ENCODE measurements around the gene PLIN5.
A peak's percentile ranks its signal among the peaks of the same experiment; 100 is the strongest.
"Not testable (repeated sequence)": the region's sequence is repeated elsewhere in the genome, so short reads cannot be mapped to it uniquely, and the experiment has no call there.

PLIN5 gene

GRCh38 chr19:4568886-4569285 lies 33.9 kb upstream of the PLIN5 start:
- DNase-seq (ENCODE audit: low read depth) = no peak

GRCh38 chr19:4567584-4568071 lies 32.6 kb upstream of the PLIN5 start:
- peak; percentile 59 for DNase-seq (ENCODE audit: low read depth)

GRCh38 chr19:4566402-4567051 lies 31.5 kb upstream of the PLIN5 start:
- DNase-seq (ENCODE audit: low read depth) = no peak

- DNase-seq (ENCODE audit: low read depth) = not testable (repeated sequence)
Measured at GRCh38 chr19:4563562-4563961, 28.5 kb upstream of the PLIN5 start.

DNA sequence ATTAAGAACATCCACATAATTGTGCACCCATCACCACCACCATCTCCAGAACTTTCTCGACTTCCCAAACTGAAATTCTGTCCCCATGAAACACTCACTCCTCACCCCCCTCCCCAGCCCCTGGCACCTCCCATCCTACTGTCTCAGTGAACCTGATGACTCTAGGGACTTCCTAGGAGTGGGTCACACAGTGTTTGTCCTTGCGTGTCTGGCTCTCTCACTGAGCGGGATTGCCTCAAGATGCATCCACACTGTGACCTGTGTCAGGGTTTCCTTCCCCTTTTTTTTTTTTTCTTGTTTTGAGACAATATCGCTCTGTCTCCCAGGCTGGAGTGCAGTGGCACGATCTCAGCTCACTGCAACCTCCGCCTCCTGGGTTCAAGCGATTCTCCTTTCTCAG lies 27.1 kb upstream of the PLIN5 start:
- DNase-seq (ENCODE audit: low read depth) = not testable (repeated sequence)

GRCh38 chr19:4559569-4559968 lies 24.5 kb upstream of the PLIN5 start, which contains the start of gene SEMA6B:
Gene SEMA6B, minus strand, starts transcription at chr19:4559684. Its CDS starts 1,227 bp downstream, at chr19:4558457.
- no peak for DNase-seq (ENCODE audit: low read depth)

DNA sequence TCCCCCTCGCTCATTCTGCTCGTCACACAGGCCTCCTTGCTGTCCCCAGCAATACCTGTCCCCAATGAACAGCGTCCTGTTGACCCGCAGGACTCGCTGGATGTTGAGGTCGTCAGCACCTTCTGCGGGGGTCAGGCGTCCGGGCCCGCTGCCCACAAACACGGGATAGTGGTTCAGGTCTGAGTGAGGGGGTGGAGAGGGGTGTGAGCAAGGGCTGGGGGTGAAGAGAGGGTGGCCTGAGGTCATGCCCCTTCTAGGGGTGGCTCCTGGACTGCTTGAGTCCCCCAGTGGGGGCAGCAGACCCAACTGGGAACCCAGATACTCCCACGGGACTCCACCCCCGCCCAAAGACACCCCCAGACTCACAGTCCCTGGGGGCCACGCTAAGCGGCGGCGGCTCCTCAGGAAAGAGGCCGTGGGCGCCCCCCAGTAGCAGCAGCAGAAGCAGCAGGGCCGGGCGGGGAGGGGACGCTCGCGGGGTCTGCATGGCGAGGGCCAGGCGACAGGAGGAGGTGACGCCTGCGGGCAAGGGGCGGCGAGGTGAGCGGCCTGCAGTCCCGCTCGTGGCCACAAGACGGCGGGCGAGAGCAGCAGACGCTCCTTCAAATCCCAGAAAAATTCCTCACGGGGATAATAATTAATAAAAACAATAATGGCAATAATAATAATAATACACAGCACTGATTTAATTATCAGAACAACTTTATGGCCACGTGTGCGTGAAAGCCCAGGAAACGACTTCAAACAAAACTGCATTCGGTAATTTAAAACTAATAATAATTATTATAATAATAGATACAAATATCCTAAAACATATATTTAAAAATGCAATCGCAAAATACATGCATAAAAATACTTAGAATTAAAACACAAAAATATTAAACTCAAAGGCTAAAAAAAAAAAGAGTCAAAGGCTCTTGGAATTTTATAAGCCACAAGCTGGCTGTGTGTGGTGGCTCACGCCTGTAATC lies 23.2 kb upstream of the PLIN5 start:
- DNase-seq (ENCODE audit: low read depth) = no peak

- DNase-seq (ENCODE audit: low read depth) = no peak
Measured at GRCh38 chr19:4557144-4557970, 22.3 kb upstream of the PLIN5 start.

GRCh38 chr19:4556597-4557127 lies 21.6 kb upstream of the PLIN5 start:
- peak; percentile 63 for DNase-seq (ENCODE audit: low read depth)

DNA sequence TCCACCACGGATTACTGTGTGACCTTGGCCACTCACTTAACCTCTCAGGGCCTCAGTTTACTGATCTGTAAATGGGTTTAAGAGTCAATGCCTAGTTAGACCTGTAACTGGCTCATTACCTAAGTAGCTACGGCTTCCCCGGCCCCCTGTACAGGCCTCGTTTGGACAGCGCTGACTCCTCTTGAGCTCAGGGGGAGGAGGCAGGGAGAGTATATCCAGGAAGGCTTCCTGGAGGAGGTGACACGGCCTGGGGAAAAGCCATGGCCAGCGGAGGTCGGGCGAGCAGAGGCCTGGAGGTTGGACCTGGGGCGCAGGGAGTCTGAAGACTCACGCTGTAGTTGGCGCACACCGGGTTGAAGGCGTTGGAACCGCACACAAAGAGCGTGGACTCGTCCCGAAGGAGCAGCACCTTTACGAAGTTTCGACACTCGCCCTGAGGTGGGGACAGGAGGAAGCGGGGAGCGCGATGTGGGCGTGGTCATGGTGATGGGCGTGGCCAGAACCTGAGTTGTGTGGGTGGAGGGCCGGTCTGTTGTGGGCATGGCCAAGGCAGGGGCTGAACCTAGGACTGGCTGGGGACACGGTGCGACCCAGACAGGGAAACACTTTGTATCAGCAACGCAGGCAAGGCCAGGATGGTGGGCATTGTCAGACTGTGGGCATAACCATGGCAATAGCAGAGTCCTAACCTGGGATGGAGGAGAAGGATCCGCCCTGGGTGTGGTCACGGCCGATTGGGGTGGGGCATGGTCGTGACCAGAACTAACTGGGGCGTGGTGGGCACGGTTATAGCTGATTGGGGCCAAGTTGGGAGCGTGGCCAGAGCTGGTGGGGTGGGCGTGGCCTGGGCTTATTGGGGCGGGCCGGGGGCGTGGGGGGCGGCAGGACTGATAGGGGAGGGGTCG lies 20.9 kb upstream of the PLIN5 start:
- DNase-seq (ENCODE audit: low read depth) = peak; percentile 70

DNA sequence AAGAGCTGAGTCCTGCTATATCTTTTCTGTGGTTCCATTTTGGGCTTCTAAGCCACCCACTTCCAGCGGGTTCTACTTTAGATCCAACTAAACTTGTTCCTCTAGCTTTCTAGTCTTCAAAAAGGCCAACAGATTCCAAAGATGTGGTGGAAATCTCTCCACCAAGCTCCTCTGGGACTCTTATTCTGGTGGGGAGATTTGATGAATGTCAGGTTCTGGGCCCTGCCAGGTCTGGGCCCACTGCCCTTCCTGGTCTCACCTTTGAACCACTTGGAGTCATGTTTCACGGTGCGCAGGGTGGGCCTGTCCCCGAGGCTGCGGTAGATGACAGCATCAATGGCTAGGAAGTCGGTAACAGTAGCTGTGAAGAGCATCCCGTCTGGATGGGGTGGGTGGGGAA lies 19.7 kb upstream of the PLIN5 start:
- no peak for DNase-seq (ENCODE audit: low read depth)

- no peak for DNase-seq (ENCODE audit: low read depth)
Measured at GRCh38 chr19:4553775-4554174, 18.8 kb upstream of the PLIN5 start.

DNA sequence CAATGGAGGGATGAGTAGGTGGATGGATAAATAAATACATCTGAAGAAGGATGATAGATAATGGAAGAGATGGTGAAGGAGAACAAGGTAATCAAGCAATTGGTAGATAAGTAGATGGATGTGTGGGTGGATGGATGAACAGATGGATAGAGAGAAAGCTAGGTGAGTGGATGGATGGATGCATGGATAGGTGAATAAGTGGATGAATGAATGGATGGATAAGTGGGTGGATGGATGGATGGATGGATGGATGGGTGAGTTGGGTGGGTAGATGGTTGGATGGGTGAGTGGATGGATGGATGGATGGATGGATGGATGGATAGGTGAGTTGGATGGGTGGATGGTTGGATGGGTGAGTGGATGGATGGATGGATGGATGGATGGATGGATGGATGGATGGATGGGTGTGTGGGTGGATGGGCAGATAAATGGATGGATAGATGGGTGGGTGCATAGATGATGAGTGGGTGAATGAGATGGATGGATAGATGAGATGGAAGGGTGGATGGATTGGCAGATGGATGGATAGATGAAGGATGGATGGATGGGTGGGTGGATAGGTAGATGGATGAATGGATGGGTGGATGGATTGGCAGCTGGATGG lies 18.2 kb upstream of the PLIN5 start:
- DNase-seq (ENCODE audit: low read depth) = no peak

DNA sequence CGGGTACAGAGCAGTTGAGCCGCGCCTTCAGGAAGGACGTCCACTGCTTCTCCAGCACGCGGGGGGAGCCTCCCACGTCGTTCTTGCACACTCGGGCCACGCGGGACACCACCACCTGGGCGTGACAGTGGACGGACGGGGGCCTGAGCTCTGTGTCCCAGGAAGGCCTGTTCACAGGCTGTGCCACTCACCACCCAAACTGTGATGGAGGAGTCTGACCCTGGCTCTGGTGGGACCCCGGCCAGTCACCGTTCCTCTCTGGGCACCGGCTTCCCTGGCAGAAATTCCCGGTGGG lies 17.4 kb upstream of the PLIN5 start:
- no peak for DNase-seq (ENCODE audit: low read depth)

DNA sequence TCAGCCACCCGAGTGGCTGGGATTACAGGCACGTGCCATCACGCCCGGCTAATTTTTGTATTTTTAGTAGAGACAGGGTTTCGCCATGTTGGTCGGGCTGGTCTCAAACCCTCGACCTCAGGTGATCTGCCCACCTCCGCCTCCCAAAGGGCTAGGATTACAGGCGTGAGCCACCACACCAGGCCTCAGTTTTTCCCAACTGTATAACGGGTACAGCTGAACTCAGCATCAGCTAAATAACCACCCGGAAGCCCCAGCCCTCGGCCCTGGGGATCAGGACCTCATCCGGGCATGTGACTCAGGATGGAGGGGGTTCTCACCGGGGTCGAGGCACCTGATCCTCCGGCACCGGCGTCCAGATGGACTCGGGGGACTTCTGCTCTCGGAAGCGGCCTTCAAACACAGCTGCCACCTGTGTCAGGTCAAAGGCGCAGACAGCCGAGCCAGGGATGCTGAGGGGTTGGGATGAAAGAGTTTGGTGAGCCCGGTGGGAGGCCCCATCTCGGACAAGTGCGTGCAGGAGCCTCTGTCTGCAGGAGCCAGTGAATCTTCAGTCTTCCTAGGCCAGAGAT lies 15.5 kb upstream of the PLIN5 start:
- DNase-seq (ENCODE audit: low read depth) = no peak

DNA sequence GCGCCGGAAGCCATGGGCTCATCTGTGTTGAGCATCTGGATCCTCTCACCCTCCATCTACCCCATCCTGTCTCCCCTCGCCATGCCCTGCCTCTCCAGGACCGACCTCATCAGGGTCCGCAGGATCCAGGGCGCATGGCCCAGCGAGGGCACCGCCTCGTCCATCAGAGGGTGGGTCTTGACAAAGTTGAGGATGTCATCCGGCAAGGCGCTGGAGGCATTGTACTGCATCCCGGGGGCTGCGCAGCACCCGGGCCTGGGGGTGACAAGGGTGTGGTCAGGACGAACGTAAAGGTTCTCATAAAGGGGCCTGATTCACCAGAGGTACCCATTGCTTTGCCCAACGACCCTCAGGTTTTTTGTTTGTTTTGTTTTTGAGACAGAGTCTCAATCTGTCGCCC lies 15.0 kb upstream of the PLIN5 start:
- DNase-seq (ENCODE audit: low read depth) = no peak

DNA sequence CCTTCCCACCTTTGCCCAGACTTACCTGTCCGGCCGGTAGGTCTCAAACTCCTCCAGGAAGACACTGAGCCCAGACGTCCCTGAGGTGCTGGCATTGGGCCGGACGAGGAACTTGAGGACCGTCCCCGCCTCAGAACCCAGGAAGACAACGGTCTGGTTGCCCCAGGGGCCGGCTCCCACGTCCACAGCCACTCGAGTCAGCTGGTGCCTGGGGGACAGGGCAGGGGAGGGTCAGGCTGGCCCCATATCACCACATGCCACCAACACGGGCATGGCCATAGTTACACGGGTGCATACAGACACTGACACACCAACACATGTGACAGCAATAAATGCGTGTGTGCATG lies 13.2 kb upstream of the PLIN5 start:
- no peak for DNase-seq (ENCODE audit: low read depth)

GRCh38 chr19:4547303-4548237 lies 12.5 kb upstream of the PLIN5 start:
- DNase-seq (ENCODE audit: low read depth) = no peak

Data from CMK (cell line).